GM12864 (cell line): ENCODE results near the gene MREG.
A peak's percentile ranks its signal among the peaks of the same experiment; 100 is the strongest.
"Not testable (repeated sequence)": the region's sequence is repeated elsewhere in the genome, so short reads cannot be mapped to it uniquely, and the experiment has no call there.

Experiments
- DNase-seq: peaks from one replicate; pipeline ENCODE4 v3.0.0-alpha.2; 2011; ENCODE audit warnings: low read depth
- H3K4me3 ChIP-seq: 2 replicates; pipeline ENCODE4 v1.5.1; 2011; ENCODE audit warnings: mild to moderate bottlenecking, low read depth, low read length, control low read depth
- CTCF ChIP-seq: IDR thresholded peaks from 2 replicates; pipeline ENCODE4 v1.5.1; 2011; ENCODE audit warnings: low read depth, mild to moderate bottlenecking, moderate library complexity, low read length, control low read depth, inconsistent platforms; ENCODE audit errors: missing control alignments

The MREG gene

GRCh38 chr2:215961981-215962380, 51.4 kb downstream of the MREG start:
- DNase-seq, result no peak
- H3K4me3 ChIP-seq, result no peak overlapping the region
- TF ChIP-seq CTCF, result no peak

- H3K4me3 ChIP-seq, result no peak overlapping the region
- no peak for TF ChIP-seq CTCF
- DNase-seq, result no peak
Measured at GRCh38 chr2:215958257-215958656, 55.1 kb downstream of the MREG start.

GRCh38 chr2:215957354-215958122, 55.8 kb downstream of the MREG start:
- not testable (repeated sequence) for H3K4me3 ChIP-seq, DNase-seq

- no peak for TF ChIP-seq CTCF
- no peak overlapping the region for H3K4me3 ChIP-seq
- DNase-seq, result no peak
Measured at GRCh38 chr2:215952860-215953637, 60.3 kb downstream of the MREG start.

- DNase-seq, result no peak
- TF ChIP-seq CTCF, result no peak
- H3K4me3 ChIP-seq, result no peak overlapping the region
Measured at GRCh38 chr2:215951558-215951957, 61.8 kb downstream of the MREG start.

- DNase-seq, result peak; percentile 30
- no peak overlapping the region for H3K4me3 ChIP-seq
- peak; percentile 59 for TF ChIP-seq CTCF
Measured at GRCh38 chr2:215949991-215950404, 63.4 kb downstream of the MREG start.

GRCh38 chr2:215948051-215948450, 65.3 kb downstream of the MREG start:
- no peak overlapping the region for H3K4me3 ChIP-seq
- no peak for TF ChIP-seq CTCF
- no peak for DNase-seq
